Transverse colon (tissue), 4 donors: ENCODE results near the gene RABGEF1. TPM values are rescaled to one million over a fixed set of nuclear protein-coding genes. Genes with fewer than 3 reads are reported as not detected.

Experiments used
- DNase-seq: peaks from one replicate; pipeline ENCODE4 v3.0.0-alpha.2; 2019
- H3K27ac ChIP-seq, 4 donors: fragments of 200-600 bp; sonication (generic); 2 replicates each; pipeline ENCODE4 v1.5.1; 2016 to 2018; ENCODE audit warnings: inconsistent platforms in 4 of 4
- H3K27me3 ChIP-seq: fragments of 200-600 bp; sonication (generic); 2 replicates; pipeline ENCODE4 v1.5.1; 2017; ENCODE audit warnings: inconsistent platforms
- H3K36me3 ChIP-seq, 4 donors: fragments of 200-600 bp; sonication (generic); 2 replicates each; pipeline ENCODE4 v1.5.1; 2017 to 2019; ENCODE audit warnings: inconsistent platforms in 4 of 4
- H3K4me1 ChIP-seq, 4 donors: fragments of 200-600 bp; sonication (generic); 2 replicates each; pipeline ENCODE4 v1.5.1; 2017 to 2020; ENCODE audit warnings: inconsistent platforms in 4 of 4
- H3K4me3 ChIP-seq, 4 donors: fragments of 200-600 bp; sonication (generic); 1 replicate in 1 of 4; 2 replicates in 3 of 4; pipeline versions ENCODE4 v1.5.1 to v1.6.1; 2017 to 2019; ENCODE audit warnings: inconsistent platforms in 4 of 4
- H3K9me3 ChIP-seq, 2 donors: fragments of 200-600 bp; sonication (generic); 2 replicates each; pipeline ENCODE4 v1.5.1; 2017 to 2019; ENCODE audit warnings: inconsistent platforms in 2 of 2
- CTCF ChIP-seq, 5 experiments: fragments of 200-600 bp in 3 of 5; fragments of 450-650 bp in 2 of 5; sonication (generic) in 3 of 5; IDR thresholded peaks; 1 replicate in 2 of 5; 2 replicates in 3 of 5; pipeline ENCODE4 v1.5.1; 2016 to 2017; ENCODE audit warnings: antibody characterized with exemption in 5 of 5, inconsistent platforms in 3 of 5, mild to moderate bottlenecking in 2 of 5, moderate library complexity in 1 of 5
- EP300 ChIP-seq: sonication (generic); formaldehyde crosslinking; IDR thresholded peaks from one replicate; pipeline ENCODE4 v1.6.1; 2017; ENCODE audit warnings: antibody characterized with exemption, low read depth
- POLR2A ChIP-seq: fragments of 450-650 bp; IDR thresholded peaks from one replicate; pipeline ENCODE4 v1.6.1; 2016; ENCODE audit warnings: antibody characterized with exemption, mild to moderate bottlenecking, moderate library complexity
- POLR2AphosphoS5 ChIP-seq, 3 donors: sonication (generic); formaldehyde crosslinking; IDR thresholded peaks; one replicate each; pipeline ENCODE4 v1.6.1; 2016; ENCODE audit warnings: antibody characterized with exemption in 3 of 3
- WGBS, 2 donors: methylation state at CpG; one replicate each; pipeline ENCODE4 v1.1.5; 2018; ENCODE audit warnings: low coverage in 1 of 2; 5-methylcytosine and 5-hydroxymethylcytosine counted together
- in situ Hi-C, 4 donors: fragments of 200-750 bp; cut with MboI; loops; one replicate each; pipeline versions ENCODE4 v1.15.0 to v1.15.1; 2017; ENCODE audit warnings: low sequenced_read_pairs in 3 of 4, low pct_ligation_motif_present in 1 of 4, low pct_unique_long_range_greater_than_20kb in 1 of 4
- intact Hi-C: fragments of 100-400 bp; cut with DNase I; formaldehyde crosslinking; loops from one replicate; pipeline ENCODE4 v1.15.1; 2023; ENCODE audit warnings: low total_unique reads
- total RNA-seq, 4 donors: library from RNA; depleted of rRNA; stranded (reverse); fragments of >200 nt; gene quantifications; one replicate each; pipeline ENCODE4 v1.1.0, GENCODE V29; 2016

The RABGEF1 gene
- total RNA-seq, 4 donors from 2014 or later: 12.7 to 32.9 (median 30.4) TPM

GRCh38 chr7:66696774-66697191 lies 43.8 kb upstream of the RABGEF1 start:
- H3K4me3 ChIP-seq: no peak overlapping the region
- peaks cover 0 to 15% (median 2%) of the 10 kb centered on the region in 4 donors for H3K4me1 ChIP-seq
- no peak for DNase-seq
- in situ Hi-C loops: loop anchor here in 1 of 4 donors (25.0 kb wide), 1 partner anchor 141 kb away; no protein-coding TSS in a partner anchor
- intact Hi-C loops: no loop called here
- WGBS, 2 donors: 90% methylated on average over 2 of the region's 2 CpGs; no CpG with 5 or more reads in 1 of the 2 donors
- peak overlapping the region in 2 of 4 donors; percentile 8 to 13 for H3K27ac ChIP-seq
- H3K36me3 ChIP-seq: no peaks in the 10 kb centered on the region
- no peaks in the 10 kb centered on the region for H3K9me3 ChIP-seq
- TF ChIP-seq POLR2A (no peak), EP300 (no peak), CTCF (IDR thresholded peaks at IDR 0.05) (no peak), POLR2AphosphoS5 (IDR thresholded peaks at IDR 0.05) (no peak)
- H3K27me3 ChIP-seq: no peaks in the 10 kb centered on the region

GRCh38 chr7:66697449-66698438 lies 42.8 kb upstream of the RABGEF1 start:
- 49% methylated on average over 19 of the region's 20 CpGs; no CpG with 5 or more reads in 1 of the 2 donors for WGBS, 2 donors

GRCh38 chr7:66698652-66699205 lies 41.8 kb upstream of the RABGEF1 start:
- in situ Hi-C loops (loop anchor here in 1 of 4 donors (25.0 kb wide), 1 partner anchor 139 kb away; no protein-coding TSS in a partner anchor), intact Hi-C loops (no loop called here)
- TF ChIP-seq EP300: no peak
- TF ChIP-seq POLR2AphosphoS5 (IDR thresholded peaks at IDR 0.05): no peak
- no peak for TF ChIP-seq POLR2A
- no peak for TF ChIP-seq CTCF (IDR thresholded peaks at IDR 0.05)
- Histone ChIP-seq H3K36me3 (no peaks in the 10 kb centered on the region), H3K27me3 (no peaks in the 10 kb centered on the region), H3K4me3 (no peak overlapping the region), H3K27ac (no peak overlapping the region), H3K4me1 (peaks cover 0 to 15% (median 2%) of the 10 kb centered on the region in 4 donors), H3K9me3 (no peaks in the 10 kb centered on the region)
- no peak for DNase-seq
- 63 to 83% methylated on average over 2 to 10 of the region's 10 CpGs for WGBS, 2 donors

More at GRCh38 chr7:66697449-66698438, 42.8 kb upstream of the RABGEF1 start:
- H3K9me3 ChIP-seq: no peaks in the 10 kb centered on the region
- H3K27me3 ChIP-seq: no peaks in the 10 kb centered on the region
- H3K27ac ChIP-seq: peak overlapping the region in 3 of 4 donors; percentile 0 to 13 (median 8)
- no peak overlapping the region for H3K4me3 ChIP-seq
- TF ChIP-seq POLR2AphosphoS5 (IDR thresholded peaks at IDR 0.05): no peak
- TF ChIP-seq POLR2A: no peak
- no peak for TF ChIP-seq CTCF (IDR thresholded peaks at IDR 0.05)
- intact Hi-C loops: no loop called here
- H3K4me1 ChIP-seq: peaks cover 0 to 15% (median 2%) of the 10 kb centered on the region in 4 donors
- in situ Hi-C loops: loop anchor here in 1 of 4 donors (25.0 kb wide), 1 partner anchor 140 kb away; no protein-coding TSS in a partner anchor
- H3K36me3 ChIP-seq: no peaks in the 10 kb centered on the region
- DNase-seq: no peak

GRCh38 chr7:66699998-66700397 lies 40.5 kb upstream of the RABGEF1 start:
- H3K27me3 ChIP-seq: no peaks in the 10 kb centered on the region
- no peak overlapping the region for H3K4me3 ChIP-seq
- DNase-seq: peak; percentile 25
- TF ChIP-seq POLR2A (no peak), CTCF (IDR thresholded peaks at IDR 0.05) (no peak)
- in situ Hi-C loops: loop anchor here in 1 of 4 donors (25.0 kb wide), 1 partner anchor 137 kb away; no protein-coding TSS in a partner anchor
- peak overlapping the region; percentile 21 to 51 (median 34) for H3K27ac ChIP-seq
- H3K4me1 ChIP-seq: peaks cover 0 to 15% (median 2%) of the 10 kb centered on the region in 4 donors
- H3K9me3 ChIP-seq: no peaks in the 10 kb centered on the region
- no peaks in the 10 kb centered on the region for H3K36me3 ChIP-seq
- WGBS, 2 donors: 89% methylated on average over 5 of the region's 6 CpGs; no CpG with 5 or more reads in 1 of the 2 donors
- intact Hi-C loops: no loop called here
